Mesendoderm (in vitro differentiated cells): ENCODE measurements around the gene CCM2.

Source experiments
- DNase-seq: peaks from one replicate; pipeline ENCODE4 v3.0.0; 2013
- H2AK5ac ChIP-seq: 2 replicates; pipeline ENCODE4 v1.6.1; 2013; ENCODE audit warnings: low read length, inconsistent platforms
- H2BK120ac ChIP-seq: 2 replicates; pipeline ENCODE4 v1.6.1; 2013; ENCODE audit warnings: low read depth, mild to moderate bottlenecking, low read length, moderate library complexity, mixed read lengths
- H2BK15ac ChIP-seq: replicated peaks from 2 replicates; pipeline ENCODE4 v1.6.1; 2013; ENCODE audit warnings: low read depth, mild to moderate bottlenecking, moderate library complexity
- H2BK5ac ChIP-seq: 2 replicates; pipeline ENCODE4 v1.6.1; 2013; ENCODE audit warnings: low read length, inconsistent platforms
- H3K18ac ChIP-seq: 2 replicates; pipeline ENCODE4 v1.6.1; 2013; ENCODE audit warnings: mild to moderate bottlenecking, low read length, mixed read lengths
- H3K23ac ChIP-seq: one replicate; pipeline ENCODE4 v1.6.1; 2013; ENCODE audit warnings: low read length
- H3K27ac ChIP-seq: 2 replicates; pipeline ENCODE4 v1.5.1; 2013; ENCODE audit warnings: low read depth, mild to moderate bottlenecking, inconsistent platforms, low read length, moderate library complexity
- H3K27me3 ChIP-seq: 2 replicates; pipeline ENCODE4 v1.6.1; 2013; ENCODE audit warnings: low read length, control low read depth, mild to moderate bottlenecking, inconsistent platforms; ENCODE audit not compliant: insufficient read depth, poor library complexity
- H3K36me3 ChIP-seq: 2 replicates; pipeline ENCODE4 v1.6.1; 2013; ENCODE audit warnings: low read length, inconsistent platforms; ENCODE audit not compliant: control insufficient read depth, insufficient read depth
- H3K4ac ChIP-seq: one replicate; pipeline ENCODE4 v1.6.1; 2013; ENCODE audit warnings: low read depth, mild to moderate bottlenecking, low read length, moderate library complexity
- H3K4me1 ChIP-seq: 2 replicates; pipeline ENCODE4 v1.6.1; 2013; ENCODE audit warnings: low read depth, low read length, inconsistent platforms; ENCODE audit not compliant: control insufficient read depth
- H3K4me2 ChIP-seq: 2 replicates; pipeline ENCODE4 v1.6.1; 2013; ENCODE audit warnings: low read length
- H3K4me3 ChIP-seq: 2 replicates; pipeline ENCODE4 v1.5.1; 2013; ENCODE audit warnings: mild to moderate bottlenecking, low read length
- H3K56ac ChIP-seq: one replicate; pipeline ENCODE4 v1.6.1; 2013; ENCODE audit warnings: low read length
- H3K79me1 ChIP-seq: 2 replicates; pipeline ENCODE4 v1.6.1; 2013; ENCODE audit warnings: low read length, inconsistent platforms
- H3K79me2 ChIP-seq: 2 replicates; pipeline ENCODE4 v1.6.1; 2013; ENCODE audit warnings: mild to moderate bottlenecking, low read length; ENCODE audit not compliant: control insufficient read depth, insufficient read depth
- H3K9ac ChIP-seq: 2 replicates; pipeline ENCODE4 v1.6.1; 2013; ENCODE audit warnings: low read length, inconsistent platforms
- H4K5ac ChIP-seq: one replicate; pipeline ENCODE4 v1.6.1; 2013; ENCODE audit warnings: low read length
- H4K8ac ChIP-seq: one replicate; pipeline ENCODE4 v1.6.1; 2013; ENCODE audit warnings: low read depth, mild to moderate bottlenecking, control low read depth, low read length, moderate library complexity
- WGBS: extraction: QIAGEN DNeasy Blood & Tissue Kit; methylation state at CpG from one replicate; pipeline ENCODE4 v1.1.7; 2013; ENCODE audit warnings: low lambda C conversion rate, missing lambda C conversion rate; ENCODE audit not compliant: insufficient coverage; ENCODE audit errors: extremely low coverage; 5-methylcytosine and 5-hydroxymethylcytosine counted together

CCM2 gene

DNA sequence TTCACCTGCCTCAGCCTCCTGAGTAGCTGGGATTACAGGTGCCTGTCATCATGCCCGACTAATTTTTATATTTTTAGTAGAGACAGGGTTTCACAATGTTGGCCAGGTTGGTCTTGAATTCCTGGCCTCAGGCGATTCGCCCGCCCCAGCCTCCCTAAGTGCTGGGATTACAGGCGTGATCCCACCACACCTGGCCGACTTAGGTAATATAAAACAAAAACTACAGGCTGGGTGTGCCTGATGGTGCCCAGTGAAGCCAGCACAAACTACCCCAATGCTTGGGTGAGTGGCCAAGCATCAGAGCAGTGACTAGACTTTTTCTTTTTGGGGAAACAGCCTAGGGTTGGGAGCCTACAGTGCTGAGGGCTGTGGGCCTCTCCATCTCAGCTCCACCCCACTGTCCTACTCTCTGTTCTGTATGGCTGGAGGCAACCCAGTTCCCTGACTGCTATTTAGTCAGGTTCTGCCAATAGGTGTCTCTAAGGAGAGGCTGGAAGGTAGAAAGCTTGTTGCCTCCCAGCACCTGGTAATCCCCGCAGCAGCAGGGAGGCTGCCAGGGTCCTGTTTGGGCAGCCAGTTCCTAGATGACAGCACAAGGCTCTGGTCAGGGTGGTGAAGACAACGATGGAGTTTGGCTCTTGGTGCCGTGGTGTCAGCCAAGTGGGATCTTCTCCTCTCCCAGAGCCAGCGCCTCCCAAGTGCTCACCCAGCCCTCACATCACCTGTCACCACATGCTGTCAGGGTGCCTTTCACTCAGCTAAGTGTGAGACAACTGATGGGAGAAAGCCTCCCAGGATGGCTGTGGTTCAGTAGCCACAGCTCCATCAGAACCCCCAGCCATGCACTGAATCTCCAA lies 99.2 kb downstream of the CCM2 start:
- no peak overlapping the region for H3K27ac ChIP-seq
- no peak overlapping the region for H4K8ac ChIP-seq
- no peak overlapping the region for H3K18ac ChIP-seq
- WGBS: no CpG with 5 or more reads among the region's 10 CpGs
- no peaks in the 10 kb centered on the region for H3K79me2 ChIP-seq
- H3K4me1 ChIP-seq: no peaks in the 10 kb centered on the region
- no peak overlapping the region for H3K4me2 ChIP-seq
- no peak overlapping the region for H3K23ac ChIP-seq
- no peak overlapping the region for H2BK120ac ChIP-seq
- H4K5ac ChIP-seq: no peak overlapping the region
- no peak overlapping the region for H2AK5ac ChIP-seq
- no peak overlapping the region for H3K56ac ChIP-seq
- no peak overlapping the region for H3K4me3 ChIP-seq
- H3K36me3 ChIP-seq: peaks cover 22% of the 10 kb centered on the region
- no peak overlapping the region for H2BK5ac ChIP-seq
- H3K4ac ChIP-seq: no peak overlapping the region
- H3K27me3 ChIP-seq: no peaks in the 10 kb centered on the region
- H3K79me1 ChIP-seq: no peaks in the 10 kb centered on the region
- H2BK15ac ChIP-seq: no peak overlapping the region
- DNase-seq: no peak
- no peak overlapping the region for H3K9ac ChIP-seq

DNA sequence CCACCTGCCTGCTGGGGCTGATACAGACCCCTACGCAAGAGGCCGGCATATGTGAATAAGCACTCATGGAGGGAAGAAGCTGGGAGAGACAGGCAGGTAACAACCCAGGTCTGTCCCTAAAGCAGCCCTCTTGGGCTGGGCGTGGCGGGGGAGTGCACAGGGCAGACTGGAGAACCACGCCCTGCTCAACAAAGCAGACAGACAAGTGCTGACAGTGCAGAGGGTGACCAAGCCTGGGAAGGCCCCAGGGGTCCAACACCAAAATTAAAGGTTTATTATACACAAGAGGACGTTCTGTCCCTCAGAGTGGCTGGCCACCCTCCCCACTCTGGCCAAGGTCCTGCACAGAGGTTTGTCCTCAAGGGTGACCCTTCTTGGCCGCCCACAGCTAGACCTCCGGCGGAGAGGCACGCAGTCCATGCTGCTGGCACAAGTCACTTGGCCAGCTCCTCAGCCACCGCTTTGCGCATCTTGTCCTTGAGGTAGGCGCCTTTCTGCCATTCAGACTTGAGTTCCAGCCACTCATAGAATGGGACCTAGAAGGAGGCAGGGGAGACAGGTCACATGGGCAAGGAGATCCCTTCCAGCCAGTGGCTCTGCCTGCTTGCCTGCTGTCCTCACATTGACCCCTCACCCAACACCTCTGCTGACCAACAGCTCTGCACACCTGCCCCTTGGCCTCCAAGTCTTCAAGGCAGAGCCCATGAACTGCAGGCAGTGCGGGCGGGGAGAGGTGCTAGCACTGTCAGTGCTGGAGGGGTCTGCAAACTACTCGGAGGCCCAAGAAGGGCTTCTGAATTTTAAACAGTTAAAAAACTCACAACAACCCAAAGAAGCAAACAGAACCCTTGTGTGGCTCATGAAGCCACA lies 100.1 kb downstream of the CCM2 start:
- no peak overlapping the region for H4K5ac ChIP-seq
- H2BK5ac ChIP-seq: no peak overlapping the region
- no peak overlapping the region for H3K27ac ChIP-seq
- no peak overlapping the region for H3K23ac ChIP-seq
- H3K56ac ChIP-seq: no peak overlapping the region
- no peak overlapping the region for H2BK15ac ChIP-seq
- no peak overlapping the region for H2BK120ac ChIP-seq
- no peaks in the 10 kb centered on the region for H3K79me1 ChIP-seq
- WGBS: no CpG with 5 or more reads among the region's 16 CpGs
- no peak overlapping the region for H2AK5ac ChIP-seq
- no peaks in the 10 kb centered on the region for H3K27me3 ChIP-seq
- H3K4ac ChIP-seq: no peak overlapping the region
- H3K4me3 ChIP-seq: no peak overlapping the region
- H3K4me2 ChIP-seq: no peak overlapping the region
- H3K79me2 ChIP-seq: no peaks in the 10 kb centered on the region
- H4K8ac ChIP-seq: no peak overlapping the region
- no peak overlapping the region for H3K18ac ChIP-seq
- no peak for DNase-seq
- no peaks in the 10 kb centered on the region for H3K4me1 ChIP-seq
- H3K9ac ChIP-seq: no peak overlapping the region
- peaks cover 24% of the 10 kb centered on the region for H3K36me3 ChIP-seq

DNA sequence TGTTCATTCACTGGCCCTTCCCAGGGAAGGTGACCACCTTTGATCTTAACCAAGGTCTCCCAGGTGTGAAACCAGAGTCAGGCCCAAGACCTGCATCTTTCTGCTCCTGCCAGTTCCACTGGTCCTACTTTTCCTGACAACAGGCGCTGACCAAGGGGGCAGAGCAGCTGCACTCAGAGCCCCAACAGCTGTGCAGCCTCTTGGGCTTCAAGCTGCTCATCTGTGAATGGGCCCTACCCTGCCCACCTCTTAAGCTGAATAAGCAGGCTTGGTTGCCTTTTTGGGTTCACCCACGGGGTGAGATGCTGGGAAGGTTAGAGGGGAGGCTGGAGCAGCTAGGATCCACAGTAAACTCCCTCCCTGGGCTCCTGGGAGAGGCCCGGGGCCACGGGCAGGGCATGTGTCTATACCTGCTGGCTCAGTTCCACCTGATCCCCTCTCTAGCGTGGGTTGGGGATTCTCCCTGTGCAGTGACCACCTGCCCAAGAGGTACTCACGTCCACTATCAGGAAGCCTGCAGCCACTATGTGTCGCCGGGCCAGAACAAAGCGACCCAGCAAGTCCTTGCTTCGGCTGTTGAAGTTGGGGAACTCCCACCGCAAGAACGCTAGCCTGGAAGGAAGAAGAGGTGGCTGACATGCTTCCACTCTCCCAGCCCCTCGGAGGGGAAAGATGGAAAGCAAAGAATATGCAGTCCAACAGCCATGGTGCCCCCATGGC lies 100.9 kb downstream of the CCM2 start:
- H2BK120ac ChIP-seq: no peak overlapping the region
- H3K4me3 ChIP-seq: no peak overlapping the region
- DNase-seq: no peak
- no peak overlapping the region for H3K9ac ChIP-seq
- H2BK5ac ChIP-seq: no peak overlapping the region
- no peak overlapping the region for H3K56ac ChIP-seq
- H2AK5ac ChIP-seq: no peak overlapping the region
- H3K27me3 ChIP-seq: no peaks in the 10 kb centered on the region
- no peak overlapping the region for H3K4ac ChIP-seq
- no peak overlapping the region for H3K27ac ChIP-seq
- H3K23ac ChIP-seq: no peak overlapping the region
- WGBS: no CpG with 5 or more reads among the region's 13 CpGs
- no peaks in the 10 kb centered on the region for H3K4me1 ChIP-seq
- no peaks in the 10 kb centered on the region for H3K79me2 ChIP-seq
- H3K79me1 ChIP-seq: peaks cover 2% of the 10 kb centered on the region
- H4K5ac ChIP-seq: no peak overlapping the region
- peaks cover 30% of the 10 kb centered on the region for H3K36me3 ChIP-seq
- H3K4me2 ChIP-seq: no peak overlapping the region
- H3K18ac ChIP-seq: no peak overlapping the region
- H4K8ac ChIP-seq: no peak overlapping the region
- H2BK15ac ChIP-seq: no peak overlapping the region

DNA sequence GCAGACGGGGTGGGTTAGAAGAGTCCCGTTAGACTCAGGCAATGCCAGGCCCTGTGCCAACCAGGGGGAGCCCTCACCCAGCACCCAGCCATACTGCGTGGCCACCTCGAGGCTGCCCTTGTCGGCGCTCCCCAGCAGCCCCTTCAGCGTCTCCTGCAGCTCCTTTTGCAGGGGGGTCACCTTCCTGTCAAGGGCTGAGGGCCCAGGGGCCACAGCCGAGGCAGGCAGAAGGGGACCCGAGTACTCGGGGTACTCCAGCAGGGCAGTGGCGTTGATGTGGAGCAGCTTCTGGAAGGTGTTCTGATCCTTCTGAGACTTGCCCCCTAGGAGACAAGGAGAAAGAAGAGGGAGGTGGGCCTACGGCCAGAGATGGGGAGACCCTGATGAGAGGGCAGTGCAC lies 101.7 kb downstream of the CCM2 start:
- Histone ChIP-seq H3K9ac (no peak overlapping the region), H3K27me3 (no peaks in the 10 kb centered on the region), H4K5ac (no peak overlapping the region), H3K79me2 (peaks cover 3% of the 10 kb centered on the region), H3K56ac (no peak overlapping the region), H3K4me2 (no peak overlapping the region), H3K36me3 (peaks cover 34% of the 10 kb centered on the region), H4K8ac (no peak overlapping the region), H3K18ac (no peak overlapping the region), H2BK120ac (no peak overlapping the region), H3K4me3 (no peak overlapping the region), H3K4me1 (no peaks in the 10 kb centered on the region), H2BK5ac (no peak overlapping the region), H2BK15ac (no peak overlapping the region), H3K27ac (no peak overlapping the region), H2AK5ac (no peak overlapping the region), H3K4ac (no peak overlapping the region), H3K79me1 (peaks cover 2% of the 10 kb centered on the region), H3K23ac (no peak overlapping the region)
- WGBS: no CpG with 5 or more reads among the region's 12 CpGs
- DNase-seq: no peak

DNA sequence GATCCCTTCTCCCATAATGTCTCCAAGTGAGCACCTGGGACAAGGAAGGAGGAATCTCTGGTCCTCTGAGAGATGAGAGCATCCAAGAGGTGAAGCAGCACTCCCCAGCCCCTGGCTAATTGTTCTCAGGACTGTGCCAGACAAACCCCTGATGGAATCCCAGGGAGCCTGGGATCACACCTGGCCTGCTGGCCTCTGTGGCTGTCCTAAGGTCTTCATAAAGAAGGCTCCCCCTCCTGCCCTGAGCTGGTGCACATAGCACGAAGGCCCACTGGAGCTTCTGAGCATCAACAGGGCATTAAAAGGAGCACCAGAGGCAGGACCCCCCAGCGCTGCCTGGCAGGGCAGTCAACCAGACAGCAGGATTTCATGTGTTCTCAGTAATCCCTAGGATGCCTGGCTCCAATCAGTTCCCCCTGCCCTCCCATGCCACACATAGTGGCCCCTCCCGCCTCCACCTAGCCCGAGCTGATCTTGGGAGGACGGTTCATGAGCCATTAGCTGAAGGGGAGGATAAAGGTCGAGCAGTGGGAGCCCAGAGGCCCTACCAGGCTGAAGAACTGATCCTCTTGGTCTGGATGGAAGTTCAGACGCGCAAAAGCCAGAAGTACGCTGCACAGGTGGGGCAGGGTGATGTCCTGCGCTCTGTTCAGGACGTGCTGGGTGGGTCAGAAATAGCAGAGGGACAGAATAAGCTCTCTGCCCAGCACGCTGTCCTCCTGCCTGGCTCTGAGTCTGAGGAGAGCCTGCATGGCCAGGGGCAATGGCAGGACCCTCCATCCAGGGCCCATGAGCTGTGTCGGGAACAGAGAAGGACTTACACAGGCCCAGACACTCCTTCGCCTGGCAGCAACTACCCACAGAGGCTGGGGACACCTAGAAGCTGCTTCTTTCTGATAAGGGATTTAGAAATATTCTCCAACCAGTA lies 103.0 kb downstream of the CCM2 start:
- Histone ChIP-seq H2BK15ac (no peak overlapping the region), H2BK120ac (no peak overlapping the region), H3K18ac (no peak overlapping the region), H3K4me1 (no peaks in the 10 kb centered on the region), H2AK5ac (no peak overlapping the region), H3K79me2 (peaks cover 9% of the 10 kb centered on the region), H3K4ac (no peak overlapping the region), H3K9ac (no peak overlapping the region), H3K36me3 (peaks cover 36% of the 10 kb centered on the region), H3K27me3 (no peaks in the 10 kb centered on the region), H3K27ac (no peak overlapping the region), H4K8ac (no peak overlapping the region), H3K23ac (no peak overlapping the region), H2BK5ac (no peak overlapping the region), H3K4me3 (no peak overlapping the region), H3K56ac (no peak overlapping the region), H4K5ac (no peak overlapping the region), H3K4me2 (no peak overlapping the region), H3K79me1 (peaks cover 10% of the 10 kb centered on the region)
- DNase-seq: no peak
- WGBS: no CpG with 5 or more reads among the region's 14 CpGs
